Smooth muscle cell (in vitro differentiated cells): ENCODE data around the gene NECAP2. TPM values are rescaled to one million over a fixed set of nuclear protein-coding genes. Genes with fewer than 3 reads are reported as not detected.

Source experiments
- DNase-seq: peaks from one replicate; lab custom pipeline; 2025; ENCODE audit not compliant: unreplicated experiment; lab: John Stamatoyannopoulos, UW
- H2AFZ ChIP-seq: fragments of 200-600 bp; sonication (generic); 2 replicates; pipeline ENCODE4 v1.6.0; 2016; ENCODE audit warnings: antibody characterized with exemption, low read depth, mild to moderate bottlenecking
- H3F3A ChIP-seq: fragments of 200-600 bp; sonication (generic); 2 replicates; pipeline ENCODE4 v1.6.0; 2017; ENCODE audit warnings: antibody characterized with exemption, low read depth
- H3K27ac ChIP-seq: fragments of 200-600 bp; sonication (generic); 2 replicates; pipeline ENCODE4 v1.5.1; 2016; ENCODE audit warnings: low read depth, mild to moderate bottlenecking
- H3K27me3 ChIP-seq: fragments of 200-600 bp; sonication (generic); 2 replicates; pipeline ENCODE4 v1.6.1; 2016; ENCODE audit warnings: low read depth, mild to moderate bottlenecking
- H3K36me3 ChIP-seq: fragments of 200-600 bp; sonication (generic); 2 replicates; pipeline ENCODE4 v1.5.1; 2016; ENCODE audit warnings: low read depth
- H3K4me1 ChIP-seq: fragments of 200-600 bp; sonication (generic); 2 replicates; pipeline ENCODE4 v1.5.1; 2016; ENCODE audit warnings: low read depth
- H3K4me2 ChIP-seq: fragments of 200-600 bp; sonication (generic); 2 replicates; pipeline ENCODE4 v1.6.0; 2016; ENCODE audit warnings: mild to moderate bottlenecking
- H3K4me3 ChIP-seq: fragments of 200-600 bp; sonication (generic); 2 replicates; pipeline ENCODE4 v1.5.1; 2016; ENCODE audit warnings: mild to moderate bottlenecking
- H3K79me2 ChIP-seq: fragments of 200-600 bp; sonication (generic); 2 replicates; pipeline ENCODE4 v1.6.0; 2016; ENCODE audit warnings: low read depth, mild to moderate bottlenecking
- H3K9ac ChIP-seq: fragments of 200-600 bp; sonication (generic); 2 replicates; pipeline ENCODE4 v1.6.0; 2016; ENCODE audit warnings: low read depth
- H3K9me3 ChIP-seq: fragments of 200-600 bp; sonication (generic); replicated peaks from 2 replicates; pipeline ENCODE4 v1.5.1; 2016; ENCODE audit warnings: low read depth
- H4K20me1 ChIP-seq: fragments of 200-600 bp; sonication (generic); 2 replicates; pipeline ENCODE4 v1.6.0; 2016; ENCODE audit warnings: low read depth
- WGBS: methylation state at CpG from one replicate; pipeline ENCODE4 v1.1.7; 2016; ENCODE audit warnings: low lambda C conversion rate; 5-methylcytosine and 5-hydroxymethylcytosine counted together
- polyA plus RNA-seq: library from polyadenylated mRNA; unstranded; fragments of >200 nt; fragmentation: Nextera tagmentation; extraction: Ambion mirVana; gene quantifications from 2 replicates; pipeline ENCODE4 v1.2.1, GENCODE V29; 2016
- total RNA-seq: library from RNA; depleted of rRNA; stranded (reverse); fragments of >200 nt; gene quantifications from 2 replicates; pipeline ENCODE4 v1.2.3, GENCODE V29; 2014
- TF ChIP-seq, protein P1 (sequence below): fragments of 200-600 bp; sonication (generic); IDR thresholded peaks from 2 replicates; pipeline ENCODE4 v1.5.1; 2017; ENCODE audit warnings: borderline replicate concordance, mild to moderate bottlenecking, antibody characterized with exemption; ENCODE audit not compliant: insufficient read depth, poor library complexity, severe bottlenecking

The NECAP2 gene
- total and polyA plus RNA-seq, 2 experiments from 2014 or later = 49.5 to 60.0 TPM

GRCh38 chr1:16440131-16440469 is 424 bp upstream of the NECAP2 start:
- Histone ChIP-seq H3K9me3 (no peaks in the 10 kb centered on the region), H3K4me3 (peak overlapping the region; percentile 81), H3K36me3 (peaks cover 3% of the 10 kb centered on the region), H3K9ac (no peak overlapping the region), H4K20me1 (peaks cover 8% of the 10 kb centered on the region), H3K4me2 (peak overlapping the region; percentile 92), H3K79me2 (peaks cover 37% of the 10 kb centered on the region), H3K4me1 (peaks cover 4% of the 10 kb centered on the region), H3K27me3 (no peaks in the 10 kb centered on the region), H3K27ac (no peak overlapping the region), H2AFZ (peak overlapping the region; percentile 56), H3F3A (no peaks in the 10 kb centered on the region)
- TF ChIP-seq, protein P1, sequence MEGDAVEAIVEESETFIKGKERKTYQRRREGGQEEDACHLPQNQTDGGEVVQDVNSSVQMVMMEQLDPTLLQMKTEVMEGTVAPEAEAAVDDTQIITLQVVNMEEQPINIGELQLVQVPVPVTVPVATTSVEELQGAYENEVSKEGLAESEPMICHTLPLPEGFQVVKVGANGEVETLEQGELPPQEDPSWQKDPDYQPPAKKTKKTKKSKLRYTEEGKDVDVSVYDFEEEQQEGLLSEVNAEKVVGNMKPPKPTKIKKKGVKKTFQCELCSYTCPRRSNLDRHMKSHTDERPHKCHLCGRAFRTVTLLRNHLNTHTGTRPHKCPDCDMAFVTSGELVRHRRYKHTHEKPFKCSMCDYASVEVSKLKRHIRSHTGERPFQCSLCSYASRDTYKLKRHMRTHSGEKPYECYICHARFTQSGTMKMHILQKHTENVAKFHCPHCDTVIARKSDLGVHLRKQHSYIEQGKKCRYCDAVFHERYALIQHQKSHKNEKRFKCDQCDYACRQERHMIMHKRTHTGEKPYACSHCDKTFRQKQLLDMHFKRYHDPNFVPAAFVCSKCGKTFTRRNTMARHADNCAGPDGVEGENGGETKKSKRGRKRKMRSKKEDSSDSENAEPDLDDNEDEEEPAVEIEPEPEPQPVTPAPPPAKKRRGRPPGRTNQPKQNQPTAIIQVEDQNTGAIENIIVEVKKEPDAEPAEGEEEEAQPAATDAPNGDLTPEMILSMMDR = no peak
- 49% methylated on average over 7 of the region's 7 CpGs for WGBS
- no peak for DNase-seq

- DNase-seq = no peak
These were observed 750 bp downstream of the NECAP2 start for GRCh38 chr1:16441282-16441665.

GRCh38 chr1:16442265-16442664 is 1.7 kb downstream of the NECAP2 start:
- peaks cover 18% of the 10 kb centered on the region for H4K20me1 ChIP-seq
- H3K4me3 ChIP-seq = peak overlapping the region; percentile 81
- no peak overlapping the region for H3K4me2 ChIP-seq
- H3K27ac ChIP-seq = no peak overlapping the region
- no peaks in the 10 kb centered on the region for H3F3A ChIP-seq
- H3K79me2 ChIP-seq = peaks cover 37% of the 10 kb centered on the region
- H3K4me1 ChIP-seq = peaks cover 4% of the 10 kb centered on the region
- H3K36me3 ChIP-seq = peaks cover 3% of the 10 kb centered on the region
- no peaks in the 10 kb centered on the region for H3K27me3 ChIP-seq
- no peaks in the 10 kb centered on the region for H3K9me3 ChIP-seq
- 95% methylated on average over 7 of the region's 7 CpGs for whole genome bisulfite sequencing
- TF ChIP-seq, protein P1 = no peak
- H2AFZ ChIP-seq = no peak overlapping the region
- no peak overlapping the region for H3K9ac ChIP-seq
- DNase-seq = no peak

More at GRCh38 chr1:16441282-16441665, 750 bp downstream of the NECAP2 start:
- TF ChIP-seq, protein P1 = no peak
- Histone ChIP-seq H3K4me2 (peak overlapping the region; percentile 92), H3K27me3 (no peaks in the 10 kb centered on the region), H3K36me3 (peaks cover 3% of the 10 kb centered on the region), H3K9me3 (no peaks in the 10 kb centered on the region), H3F3A (no peaks in the 10 kb centered on the region), H3K27ac (peak overlapping the region; percentile 54), H4K20me1 (peaks cover 14% of the 10 kb centered on the region), H3K79me2 (peaks cover 37% of the 10 kb centered on the region), H3K9ac (peak overlapping the region; percentile 92), H2AFZ (peak overlapping the region; percentile 17), H3K4me3 (peak overlapping the region; percentile 81), H3K4me1 (peaks cover 4% of the 10 kb centered on the region)
- 3% methylated on average over 12 of the region's 12 CpGs for WGBS

DNA sequence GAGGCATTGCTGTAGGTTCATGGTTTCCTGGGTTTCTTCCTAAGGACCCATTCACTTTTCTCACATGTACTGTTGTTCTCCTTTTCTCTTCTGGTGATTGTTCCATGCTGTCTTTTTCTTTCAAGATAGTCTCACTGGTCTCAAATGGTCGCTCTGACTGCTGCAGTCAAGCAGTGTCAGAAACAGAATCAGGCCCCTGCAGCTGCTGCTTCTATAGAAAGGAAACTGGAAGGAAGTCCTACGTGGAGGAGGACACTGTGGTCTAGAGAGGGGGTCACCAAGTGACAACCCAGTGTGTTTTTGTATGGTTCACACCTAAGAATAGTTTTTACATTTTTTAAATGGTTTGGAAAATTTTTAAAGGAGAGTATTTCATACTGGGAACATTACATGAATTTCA is 2.4 kb downstream of the NECAP2 start:
- Histone ChIP-seq H3F3A (no peaks in the 10 kb centered on the region), H3K9ac (no peak overlapping the region), H4K20me1 (peaks cover 18% of the 10 kb centered on the region), H3K4me1 (peaks cover 4% of the 10 kb centered on the region), H3K79me2 (peaks cover 37% of the 10 kb centered on the region), H3K4me2 (no peak overlapping the region), H3K36me3 (peaks cover 3% of the 10 kb centered on the region), H3K9me3 (no peaks in the 10 kb centered on the region), H3K27me3 (no peaks in the 10 kb centered on the region), H2AFZ (no peak overlapping the region), H3K27ac (no peak overlapping the region), H3K4me3 (no peak overlapping the region)
- 92% methylated on average over 2 of the region's 2 CpGs for WGBS
- DNase-seq = no peak
- TF ChIP-seq, protein P1 = no peak
